ENCODE data around the gene STEAP3.

The STEAP3 gene

DNA sequence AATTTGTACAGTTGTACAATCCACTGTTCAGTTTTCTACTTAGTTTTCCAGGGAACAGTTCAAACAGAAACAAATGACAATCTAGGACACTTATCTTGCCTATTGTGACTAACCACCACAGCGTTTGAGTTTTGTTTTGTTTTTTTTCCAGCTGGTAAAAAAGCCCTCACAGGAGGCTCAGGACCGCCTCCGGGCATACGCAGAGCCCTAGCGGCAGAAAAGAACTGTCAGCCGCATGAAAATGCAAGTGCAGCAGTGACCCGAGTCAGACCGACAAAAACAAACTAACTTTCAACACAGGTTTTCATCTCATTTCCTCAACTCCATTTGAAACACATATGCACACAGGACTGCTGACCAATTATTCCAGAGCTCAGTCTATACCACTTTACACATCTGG, 68.6 kb downstream of the STEAP3 start:
- no peak for DNase-seq (ENCODE audit: low spot score)

DNA sequence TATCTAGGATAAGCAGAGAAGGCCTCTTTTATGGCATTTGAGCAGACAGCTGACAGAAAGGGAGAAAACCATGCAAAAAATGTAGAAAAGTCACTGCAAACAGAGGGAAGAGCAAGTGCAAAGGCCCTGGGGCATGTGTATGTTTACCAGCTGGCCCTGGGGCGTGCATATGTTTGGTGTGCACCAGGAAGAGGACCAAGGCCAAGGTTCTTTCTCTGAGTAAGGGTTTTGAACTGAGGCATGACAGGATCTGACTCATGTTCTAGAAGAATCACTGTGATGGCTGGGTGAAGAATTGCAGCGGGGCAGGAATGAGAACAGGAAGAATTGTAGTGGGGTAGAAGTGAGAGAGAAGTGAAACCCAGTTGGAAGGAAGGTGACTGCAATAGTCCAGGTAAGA, 69.6 kb downstream of the STEAP3 start:
- DNase-seq (ENCODE audit: low spot score), result peak; percentile 9

DNA sequence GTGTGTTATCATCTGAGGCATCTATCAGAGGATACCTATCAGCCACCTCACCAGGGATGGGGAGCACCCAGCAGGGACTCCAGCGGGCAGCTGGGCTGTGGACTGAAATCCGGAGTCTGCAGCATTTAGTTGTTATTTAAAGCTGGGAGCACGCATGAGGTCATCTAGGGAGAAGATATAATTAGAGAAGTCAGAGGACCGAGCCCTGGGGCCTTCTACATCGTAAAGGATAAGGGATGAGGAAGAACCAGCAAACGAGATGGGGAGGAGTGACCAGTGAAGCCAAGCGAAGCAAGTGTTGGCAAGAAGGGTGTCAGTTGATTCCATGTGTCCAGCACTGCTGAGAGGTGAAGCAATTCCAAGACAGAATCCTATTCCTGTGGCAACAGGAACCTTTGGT, 70.3 kb downstream of the STEAP3 start:
- DNase-seq (ENCODE audit: low spot score), result no peak

DNA sequence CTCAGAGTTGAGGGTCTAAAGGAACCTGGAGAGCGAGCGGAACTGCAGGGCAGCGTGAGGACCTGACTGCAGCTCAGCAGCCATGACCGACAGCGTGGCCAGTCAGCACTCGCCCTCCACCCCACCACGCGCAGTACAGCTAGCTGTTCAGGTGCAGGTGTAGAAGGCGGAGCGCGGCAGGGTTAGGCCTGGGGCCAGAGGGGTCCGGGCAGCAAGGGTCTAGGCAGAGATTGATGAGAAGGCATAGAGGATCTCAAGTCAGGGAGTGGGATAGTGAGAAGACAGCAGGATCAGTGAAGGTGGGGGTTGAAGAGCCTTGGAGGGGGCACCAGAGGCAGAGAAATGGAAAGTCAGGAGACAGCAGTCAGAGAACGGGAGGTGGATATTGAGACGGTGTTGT, 71.0 kb downstream of the STEAP3 start:
- DNase-seq (ENCODE audit: low spot score), result no peak

DNA sequence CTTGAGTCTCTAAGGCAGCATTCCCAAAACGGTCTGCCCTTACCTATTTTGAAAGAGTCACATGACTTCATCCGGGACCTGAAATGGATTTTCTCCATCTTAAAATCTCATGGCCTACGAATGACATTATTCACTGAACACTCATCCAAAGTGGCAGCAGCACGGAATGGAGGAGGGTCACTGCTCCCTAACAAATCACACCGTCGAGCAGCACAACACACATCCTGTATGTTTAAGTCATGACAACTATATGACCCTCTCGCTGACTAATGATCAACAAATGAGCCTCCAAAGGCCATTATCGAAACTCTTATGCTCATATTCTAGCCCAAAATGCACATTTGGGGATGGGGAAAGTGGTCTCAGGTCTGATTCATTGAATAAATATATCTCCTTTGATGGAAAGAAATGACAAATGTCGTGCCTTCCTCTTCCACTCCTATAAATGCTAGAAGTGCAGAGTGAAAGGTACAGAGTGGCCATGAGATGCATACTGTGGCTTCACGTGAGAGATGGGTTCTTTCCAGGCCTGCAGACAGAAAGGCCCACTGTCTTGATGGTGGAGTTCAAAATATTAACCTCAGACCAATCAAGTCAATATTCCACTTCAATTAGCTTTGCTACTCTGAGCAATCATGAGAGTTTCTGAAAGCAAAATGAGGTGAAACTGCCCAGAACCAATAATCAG, 72.2 kb downstream of the STEAP3 start:
- no peak for DNase-seq (ENCODE audit: low spot score)

DNA sequence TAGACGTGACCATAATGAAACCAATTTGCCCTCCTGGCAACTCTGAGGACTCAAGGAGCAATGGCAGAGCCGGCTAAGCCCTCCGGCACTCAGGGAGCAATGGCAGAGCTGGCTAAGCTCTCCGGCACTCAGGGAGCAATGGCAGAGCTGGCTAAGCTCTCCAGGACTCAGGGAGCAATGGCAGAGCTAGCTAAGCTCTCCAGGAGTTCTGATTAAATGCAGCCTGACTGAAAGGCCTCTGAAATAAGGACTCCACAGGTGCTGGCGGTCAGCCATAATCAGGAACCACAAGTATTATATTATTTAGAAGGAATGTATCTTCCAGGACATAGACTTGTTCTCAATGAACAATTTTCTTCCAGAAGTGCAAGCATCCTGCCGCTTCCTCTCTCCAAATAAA, 77.8 kb downstream of the STEAP3 start:
- DNase-seq (ENCODE audit: low spot score), result no peak

DNA sequence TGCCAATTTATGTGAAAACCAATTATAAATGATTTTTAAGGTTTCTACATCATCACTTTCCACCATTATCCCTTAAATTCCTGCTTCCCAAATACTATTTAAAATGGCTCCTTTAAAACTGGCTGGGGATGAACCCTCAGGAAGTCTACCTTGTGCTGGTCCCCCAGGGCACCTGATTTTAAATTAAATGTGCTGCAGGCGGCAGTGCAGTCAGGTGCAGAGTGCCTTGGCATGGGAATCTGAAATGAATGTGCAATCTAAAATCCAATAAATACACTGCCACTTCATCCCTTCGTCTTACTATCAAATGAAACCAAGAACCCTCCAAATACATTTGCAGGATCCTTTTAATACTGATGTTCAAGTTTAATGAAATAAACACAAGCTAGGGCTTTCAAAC, 81.2 kb downstream of the STEAP3 start:
- no peak for DNase-seq (ENCODE audit: low spot score)

DNA sequence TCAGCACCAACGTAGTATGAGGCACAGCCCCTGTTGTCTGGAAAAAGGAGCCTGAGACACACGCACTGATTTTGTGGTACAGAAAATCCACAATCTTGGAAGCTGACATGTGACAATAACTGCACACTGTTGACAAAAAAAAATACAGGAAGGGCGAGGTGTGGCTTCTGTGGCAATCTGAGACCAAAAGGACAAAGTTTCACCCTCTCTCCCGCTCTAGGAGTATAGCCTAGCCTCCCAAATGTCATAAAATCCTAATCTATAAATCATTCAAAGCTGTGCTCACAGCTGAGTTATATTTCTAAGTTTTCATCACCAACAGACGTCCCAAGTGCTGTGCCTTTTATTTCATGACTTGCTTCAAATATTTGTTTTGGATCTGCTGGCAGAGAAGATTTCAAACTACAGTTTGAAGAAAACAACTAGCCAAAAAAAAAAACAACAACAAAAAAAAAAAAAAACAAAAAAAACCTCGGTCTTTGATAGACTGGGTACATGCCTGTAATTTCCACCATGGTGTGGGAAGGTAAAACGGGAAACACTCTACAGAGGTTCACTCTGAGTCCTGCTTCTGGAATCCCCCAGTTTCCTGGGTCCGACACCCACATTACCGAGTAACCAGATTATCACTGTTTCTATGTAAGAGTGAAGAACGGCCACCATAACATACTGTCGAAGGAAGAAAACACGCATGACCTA, 82.0 kb downstream of the STEAP3 start:
- DNase-seq (ENCODE audit: low spot score), result no peak

DNA sequence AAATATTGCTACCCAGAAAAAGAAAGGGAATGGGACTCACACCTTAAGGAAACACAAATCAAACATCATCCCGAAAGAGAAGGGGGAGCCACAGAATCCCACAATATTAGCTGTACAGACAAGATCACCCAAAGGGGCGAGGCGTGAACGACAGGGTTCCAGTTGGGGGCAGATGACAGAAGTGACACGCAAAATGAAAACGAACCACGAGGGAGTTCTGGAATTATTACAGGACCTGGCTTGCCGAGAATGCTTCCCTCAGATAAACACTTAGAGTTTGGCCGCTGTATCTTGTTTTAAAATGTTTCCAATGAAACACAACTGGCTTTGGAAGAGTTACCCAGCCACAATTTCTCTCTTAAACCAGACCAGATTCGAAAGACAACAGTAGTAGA, 82.6 kb downstream of the STEAP3 start:
- no peak for DNase-seq (ENCODE audit: low spot score)

DNA sequence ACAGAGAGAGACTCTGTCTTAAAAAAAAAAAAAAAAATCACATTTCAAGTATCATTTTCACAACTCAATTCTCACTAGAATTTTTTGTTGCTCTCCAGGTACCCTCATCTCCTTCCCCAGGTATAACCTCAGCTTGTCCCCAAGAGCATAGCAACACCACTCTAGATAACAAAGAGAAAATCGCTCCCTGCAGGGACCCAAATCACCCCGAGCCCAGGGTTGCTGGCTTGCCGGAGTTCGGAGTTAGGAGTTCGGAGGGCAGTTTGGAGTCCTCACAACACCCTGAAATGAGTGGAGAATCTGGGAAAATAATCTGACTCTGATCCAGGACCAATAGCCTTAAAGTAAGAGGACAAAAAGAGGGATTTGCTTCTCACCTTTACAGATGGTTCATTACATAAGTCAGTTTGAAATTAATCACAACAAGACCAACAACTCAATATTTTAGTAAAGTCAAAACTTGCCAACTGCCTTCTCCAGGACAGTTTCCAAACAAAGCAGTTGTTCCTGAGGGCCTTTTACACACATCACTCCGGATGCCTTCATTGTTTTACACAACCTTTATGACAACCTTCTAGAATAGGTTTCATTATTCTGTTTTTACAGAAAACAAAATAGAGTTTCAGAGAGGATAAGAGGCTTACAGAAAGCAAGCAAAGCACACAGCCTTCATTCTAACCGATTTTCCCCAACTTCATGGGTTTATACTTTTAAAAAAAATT, 83.9 kb downstream of the STEAP3 start:
- no peak for DNase-seq (ENCODE audit: low spot score)

DNA sequence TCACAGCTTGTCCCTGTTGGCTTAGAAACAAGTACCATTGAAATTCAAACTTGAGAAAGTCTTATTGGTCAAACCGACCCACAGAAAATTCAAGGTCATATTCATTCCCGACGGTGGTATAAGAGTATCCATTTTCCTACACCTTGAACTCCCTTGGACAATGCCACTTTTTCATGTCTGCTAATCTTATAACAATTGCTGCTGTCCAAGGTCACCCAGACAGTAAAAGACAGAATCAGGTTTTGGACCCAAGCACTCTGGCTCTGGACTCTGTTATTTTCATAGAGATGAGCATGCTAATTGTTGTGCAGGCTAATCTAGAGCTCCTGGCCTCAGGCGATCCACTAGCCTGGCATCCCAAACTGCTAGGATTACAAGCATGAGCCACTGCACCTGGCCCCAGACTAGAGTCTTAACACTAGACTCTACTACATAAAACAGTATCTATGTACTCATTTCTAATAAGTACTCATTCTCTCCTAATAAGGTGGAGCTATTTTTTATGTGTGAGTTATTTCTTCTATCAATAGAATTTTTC, 85.2 kb downstream of the STEAP3 start:
- DNase-seq (ENCODE audit: low spot score), result no peak

DNA sequence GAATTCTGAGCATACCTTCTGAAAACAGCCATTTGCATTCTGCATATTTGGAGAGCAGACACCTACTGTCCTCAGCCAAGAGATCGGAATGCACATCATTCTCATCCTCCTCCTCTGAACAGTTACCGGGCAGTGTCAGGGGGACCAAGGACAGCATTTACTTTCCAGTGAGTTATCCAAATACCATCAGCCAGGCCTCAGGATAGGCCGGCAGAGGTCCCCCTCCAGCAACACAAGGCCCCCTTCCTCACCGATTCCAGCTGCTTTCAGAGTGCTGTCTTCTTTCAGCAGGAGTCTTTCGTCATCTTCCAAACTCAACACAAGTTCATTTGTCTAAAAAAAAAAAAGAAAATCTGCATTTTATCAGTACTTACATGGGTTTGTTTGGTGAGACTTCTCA, 87.7 kb downstream of the STEAP3 start:
- no peak for DNase-seq (ENCODE audit: low spot score)

DNA sequence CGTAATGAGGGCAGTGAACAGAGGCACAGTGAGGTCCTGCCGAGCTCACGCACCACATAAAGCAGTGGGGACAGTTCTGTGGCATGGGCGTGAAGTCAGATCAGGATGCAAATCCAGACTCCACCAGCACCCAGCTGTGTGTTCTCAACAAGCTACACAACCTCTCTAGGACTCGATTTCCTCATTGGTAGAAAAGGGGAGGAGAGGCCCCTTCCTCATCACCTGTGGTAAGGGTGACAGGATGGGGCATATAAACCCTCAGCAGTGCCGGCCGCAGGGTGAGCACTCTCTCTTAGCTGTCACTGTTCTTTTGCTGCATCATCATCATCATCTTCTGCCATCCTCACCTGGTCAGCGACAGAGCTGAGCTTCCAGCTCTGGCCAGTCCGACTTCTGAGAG, 88.2 kb downstream of the STEAP3 start:
- DNase-seq (ENCODE audit: low spot score), result no peak
